ENCODE results near the gene CHAT.

- TF ChIP-seq REST (IDR thresholded peaks at IDR 0.05; ENCODE audit: borderline replicate concordance in 1 of 2, low read depth in 1 of 2, low read length in 2 of 2) (no peak), YY1 (IDR thresholded peaks at IDR 0.05; ENCODE audit: insufficient read depth, insufficient replicate concordance, low read depth, low read length) (no peak), ZNF549 (CRISPR knock-in tag; IDR thresholded peaks at IDR 0.05) (no peak)
Observed at GRCh38 chr10:49593564-49593875, 20.3 kb upstream of the CHAT start.

Data from HepG2 (cell line).